Testis (tissue), 2 donors: ENCODE measurements around the gene SGF29.

Experiments
- POLR2A ChIP-seq: fragments of 450-650 bp; IDR thresholded peaks from one replicate; pipeline ENCODE4 v1.6.1; 2017; ENCODE audit warnings: antibody characterized with exemption, mild to moderate bottlenecking, moderate library complexity
- TF ChIP-seq, protein P1 (sequence below), 3 experiments: fragments of 450-650 bp in 2 of 3; fragments of 200-600 bp in 1 of 3; sonication (generic) in 1 of 3; IDR thresholded peaks; one replicate each; pipeline ENCODE4 v1.5.1; 2016 to 2019; ENCODE audit warnings: antibody characterized with exemption in 3 of 3, mild to moderate bottlenecking in 2 of 3, moderate library complexity in 1 of 3

DNA sequence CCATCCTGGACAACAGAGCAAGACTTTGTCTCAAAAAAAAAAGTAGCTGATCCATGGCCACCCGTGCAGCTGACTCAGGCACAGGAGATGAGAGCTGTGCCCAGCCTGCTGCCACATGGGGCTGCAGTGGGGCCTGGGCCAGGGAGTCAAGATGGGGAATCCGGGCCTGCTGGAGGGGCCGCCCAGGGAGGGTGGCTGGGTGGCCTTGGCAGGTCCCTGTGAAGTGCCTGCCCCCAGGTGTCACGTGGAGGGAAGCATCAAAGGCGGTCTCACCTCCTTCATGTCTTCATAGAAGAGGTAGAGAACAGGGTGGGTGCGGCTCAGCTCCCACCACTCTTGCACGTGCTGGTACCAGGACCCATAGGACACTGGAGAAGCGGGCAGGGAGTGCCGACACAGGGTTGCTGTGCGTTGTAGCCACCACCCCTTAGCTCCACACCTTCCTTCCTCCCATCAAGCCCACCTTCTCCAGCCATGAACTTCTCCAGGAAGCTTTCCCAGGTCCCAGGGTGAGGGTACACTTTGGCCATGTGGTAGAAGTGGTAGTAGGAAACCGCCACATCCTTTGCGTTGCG lies 39.3 kb downstream of the SGF29 start:
- TF ChIP-seq, protein P1, sequence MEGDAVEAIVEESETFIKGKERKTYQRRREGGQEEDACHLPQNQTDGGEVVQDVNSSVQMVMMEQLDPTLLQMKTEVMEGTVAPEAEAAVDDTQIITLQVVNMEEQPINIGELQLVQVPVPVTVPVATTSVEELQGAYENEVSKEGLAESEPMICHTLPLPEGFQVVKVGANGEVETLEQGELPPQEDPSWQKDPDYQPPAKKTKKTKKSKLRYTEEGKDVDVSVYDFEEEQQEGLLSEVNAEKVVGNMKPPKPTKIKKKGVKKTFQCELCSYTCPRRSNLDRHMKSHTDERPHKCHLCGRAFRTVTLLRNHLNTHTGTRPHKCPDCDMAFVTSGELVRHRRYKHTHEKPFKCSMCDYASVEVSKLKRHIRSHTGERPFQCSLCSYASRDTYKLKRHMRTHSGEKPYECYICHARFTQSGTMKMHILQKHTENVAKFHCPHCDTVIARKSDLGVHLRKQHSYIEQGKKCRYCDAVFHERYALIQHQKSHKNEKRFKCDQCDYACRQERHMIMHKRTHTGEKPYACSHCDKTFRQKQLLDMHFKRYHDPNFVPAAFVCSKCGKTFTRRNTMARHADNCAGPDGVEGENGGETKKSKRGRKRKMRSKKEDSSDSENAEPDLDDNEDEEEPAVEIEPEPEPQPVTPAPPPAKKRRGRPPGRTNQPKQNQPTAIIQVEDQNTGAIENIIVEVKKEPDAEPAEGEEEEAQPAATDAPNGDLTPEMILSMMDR (IDR thresholded peaks at IDR 0.05): no peak
- TF ChIP-seq POLR2A: no peak
